ENCODE results near the gene IL16.

IL16 gene

GRCh38 chr15:81265944-81266775 lies 69.5 kb downstream of the IL16 start:
- in situ Hi-C loops (cut with HindIII; ENCODE audit: low pct_ligation_motif_present, low pct_unique_long_range_greater_than_20kb, low sequenced_read_pairs) = no loop called here
- peak; percentile 69 for DNase-seq

GRCh38 chr15:81268340-81268739 lies 71.7 kb downstream of the IL16 start:
- DNase-seq = no peak
- in situ Hi-C loops (cut with HindIII; ENCODE audit: low pct_ligation_motif_present, low pct_unique_long_range_greater_than_20kb, low sequenced_read_pairs) = no loop called here

GRCh38 chr15:81268881-81269601 lies 72.4 kb downstream of the IL16 start:
- in situ Hi-C loops (cut with HindIII; ENCODE audit: low pct_ligation_motif_present, low pct_unique_long_range_greater_than_20kb, low sequenced_read_pairs) = no loop called here
- DNase-seq = no peak

GRCh38 chr15:81270188-81270587 lies 73.5 kb downstream of the IL16 start:
- no peak for DNase-seq
- in situ Hi-C loops (cut with HindIII; ENCODE audit: low pct_ligation_motif_present, low pct_unique_long_range_greater_than_20kb, low sequenced_read_pairs) = no loop called here

GRCh38 chr15:81270781-81271491 lies 74.3 kb downstream of the IL16 start:
- no peak for DNase-seq
- in situ Hi-C loops (cut with HindIII; ENCODE audit: low pct_ligation_motif_present, low pct_unique_long_range_greater_than_20kb, low sequenced_read_pairs) = no loop called here

GRCh38 chr15:81271761-81272644 lies 75.3 kb downstream of the IL16 start:
- no peak for DNase-seq
- in situ Hi-C loops (cut with HindIII; ENCODE audit: low pct_ligation_motif_present, low pct_unique_long_range_greater_than_20kb, low sequenced_read_pairs) = no loop called here

- DNase-seq = no peak
- in situ Hi-C loops (cut with HindIII; ENCODE audit: low pct_ligation_motif_present, low pct_unique_long_range_greater_than_20kb, low sequenced_read_pairs) = no loop called here
These were observed 76.5 kb downstream of the IL16 start for GRCh38 chr15:81273200-81273599.

GRCh38 chr15:81273855-81274254 lies 77.2 kb downstream of the IL16 start:
- in situ Hi-C loops (cut with HindIII; ENCODE audit: low pct_ligation_motif_present, low pct_unique_long_range_greater_than_20kb, low sequenced_read_pairs) = no loop called here
- no peak for DNase-seq

- DNase-seq = no peak
- in situ Hi-C loops (cut with HindIII; ENCODE audit: low pct_ligation_motif_present, low pct_unique_long_range_greater_than_20kb, low sequenced_read_pairs) = no loop called here
These were observed 77.6 kb downstream of the IL16 start for GRCh38 chr15:81274255-81274654.

GRCh38 chr15:81274931-81275707 lies 78.4 kb downstream of the IL16 start:
- peak; percentile 60 for DNase-seq
- in situ Hi-C loops (cut with HindIII; ENCODE audit: low pct_ligation_motif_present, low pct_unique_long_range_greater_than_20kb, low sequenced_read_pairs) = no loop called here

GRCh38 chr15:81275711-81276392 lies 79.2 kb downstream of the IL16 start:
- no peak for DNase-seq
- in situ Hi-C loops (cut with HindIII; ENCODE audit: low pct_ligation_motif_present, low pct_unique_long_range_greater_than_20kb, low sequenced_read_pairs) = no loop called here

GRCh38 chr15:81276967-81277366 lies 80.3 kb downstream of the IL16 start:
- DNase-seq = no peak
- in situ Hi-C loops (cut with HindIII; ENCODE audit: low pct_ligation_motif_present, low pct_unique_long_range_greater_than_20kb, low sequenced_read_pairs) = no loop called here

GRCh38 chr15:81277851-81278250 lies 81.2 kb downstream of the IL16 start:
- DNase-seq = no peak
- in situ Hi-C loops (cut with HindIII; ENCODE audit: low pct_ligation_motif_present, low pct_unique_long_range_greater_than_20kb, low sequenced_read_pairs) = no loop called here

- no peak for DNase-seq
- in situ Hi-C loops (cut with HindIII; ENCODE audit: low pct_ligation_motif_present, low pct_unique_long_range_greater_than_20kb, low sequenced_read_pairs) = no loop called here
These were observed 81.8 kb downstream of the IL16 start for GRCh38 chr15:81278306-81279029.

- in situ Hi-C loops (cut with HindIII; ENCODE audit: low pct_ligation_motif_present, low pct_unique_long_range_greater_than_20kb, low sequenced_read_pairs) = no loop called here
- no peak for DNase-seq
These were observed 83.2 kb downstream of the IL16 start for GRCh38 chr15:81279621-81280485.
